ENCODE data around the gene PDLIM1. TPM values are rescaled to one million over a fixed set of nuclear protein-coding genes. Genes with fewer than 3 reads are reported as not detected.

PDLIM1 gene
- total and polyA plus RNA-seq, 4 donors = 159 to 273 (median 237) TPM

DNA sequence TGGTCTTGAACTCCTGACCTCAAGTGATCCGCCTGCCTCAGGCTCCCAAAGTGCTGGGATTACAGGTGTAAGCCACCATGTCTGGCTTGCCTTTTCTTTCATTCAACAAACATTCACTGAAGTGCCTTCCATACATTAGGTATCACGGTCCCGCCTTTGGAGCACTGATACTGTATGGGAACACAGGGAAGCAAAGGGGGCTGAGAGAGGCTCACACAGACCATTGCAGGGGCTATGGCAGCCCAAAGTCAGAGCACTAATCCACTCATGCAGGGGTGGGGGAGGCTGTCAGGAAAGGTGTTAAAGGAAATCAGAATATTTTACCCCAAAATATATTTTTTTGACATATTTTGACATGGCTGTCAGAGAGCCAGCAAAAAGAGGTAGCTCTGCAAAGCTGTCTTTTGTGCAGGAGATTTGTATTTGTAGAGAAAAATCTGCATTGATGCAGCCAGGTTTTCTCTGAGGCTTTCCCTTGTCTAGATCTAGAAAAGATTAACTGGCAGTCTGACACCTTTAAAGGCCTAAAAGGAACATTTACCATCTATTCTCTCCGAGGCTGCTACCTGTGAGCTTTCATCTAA lies 42.0 kb upstream of the PDLIM1 start:
- DNase-seq (no peak), ATAC-seq (ENCODE audit: low FRiP score) (no peak)
- intact Hi-C loops (cut with DNase I) = no loop called here
- Histone ChIP-seq H3K27ac (ENCODE audit: low read depth in 1 of 2, low read length in 2 of 2) (peak overlapping the region; percentile 36 to 38), H3K4me3 (ENCODE audit: low read length in 2 of 2) (no peak overlapping the region), H3K9me3 (ENCODE audit: control insufficient read depth, low read length) (no peaks in the 10 kb centered on the region), H3K4me1 (ENCODE audit: control insufficient read depth in 1 of 2, insufficient read depth in 2 of 2, low read length in 2 of 2) (peaks cover 3 to 18% of the 10 kb centered on the region in 2 donors), H3K36me3 (ENCODE audit: control insufficient read depth in 1 of 2, insufficient read depth in 2 of 2, low read length in 1 of 2) (peaks cover 3% of the 10 kb centered on the region in 2 donors), H3K27me3 (ENCODE audit: control insufficient read depth in 1 of 2, insufficient read depth in 2 of 2, low read length in 1 of 2) (no peaks in the 10 kb centered on the region)
- 91% methylated on average over 4 of the region's 4 CpGs for WGBS, 2 donors

DNA sequence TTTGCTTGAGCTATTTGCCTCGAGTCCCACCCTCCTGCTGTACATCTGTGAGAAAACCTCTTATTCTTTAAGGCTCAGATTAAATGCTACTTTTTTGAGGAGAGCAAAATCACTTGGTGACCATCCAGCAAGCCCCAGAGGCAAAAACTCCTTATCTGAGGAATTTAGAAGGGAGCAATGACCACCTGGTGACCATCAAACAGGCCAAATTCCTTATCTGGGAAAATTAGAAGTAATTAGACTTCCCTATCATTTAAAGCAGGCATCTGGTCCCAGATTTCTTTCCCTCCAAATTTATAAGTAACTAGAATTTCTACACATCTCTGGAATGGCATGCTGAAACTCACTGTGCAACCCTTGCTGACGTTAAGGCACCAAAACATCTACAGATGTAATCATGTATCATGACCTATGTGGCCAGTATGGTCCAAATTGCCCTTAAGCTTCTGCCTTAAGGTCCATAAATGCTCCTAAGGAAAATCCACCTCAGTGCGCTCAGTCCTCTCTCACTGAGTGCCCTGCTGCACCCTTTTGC lies 40.9 kb upstream of the PDLIM1 start:
- no peaks in the 10 kb centered on the region for H3K27me3 ChIP-seq (ENCODE audit: control insufficient read depth in 1 of 2, insufficient read depth in 2 of 2, low read length in 1 of 2)
- ATAC-seq (ENCODE audit: low FRiP score) (no peak), DNase-seq (no peak)
- H3K27ac ChIP-seq (ENCODE audit: low read depth in 1 of 2, low read length in 2 of 2) = peak overlapping the region in 1 of 2 donors; percentile 2
- intact Hi-C loops (cut with DNase I) = no loop called here
- no peak overlapping the region for H3K4me3 ChIP-seq (ENCODE audit: low read length in 2 of 2)
- H3K4me1 ChIP-seq (ENCODE audit: control insufficient read depth in 1 of 2, insufficient read depth in 2 of 2, low read length in 2 of 2) = peaks cover 3 to 18% of the 10 kb centered on the region in 2 donors
- H3K36me3 ChIP-seq (ENCODE audit: control insufficient read depth in 1 of 2, insufficient read depth in 2 of 2, low read length in 1 of 2) = peaks cover 5 to 7% of the 10 kb centered on the region in 2 donors
- H3K9me3 ChIP-seq (ENCODE audit: control insufficient read depth, low read length) = no peaks in the 10 kb centered on the region
- WGBS, 2 donors = 74 to 81% methylated on average over 3 of the region's 3 CpGs

DNA sequence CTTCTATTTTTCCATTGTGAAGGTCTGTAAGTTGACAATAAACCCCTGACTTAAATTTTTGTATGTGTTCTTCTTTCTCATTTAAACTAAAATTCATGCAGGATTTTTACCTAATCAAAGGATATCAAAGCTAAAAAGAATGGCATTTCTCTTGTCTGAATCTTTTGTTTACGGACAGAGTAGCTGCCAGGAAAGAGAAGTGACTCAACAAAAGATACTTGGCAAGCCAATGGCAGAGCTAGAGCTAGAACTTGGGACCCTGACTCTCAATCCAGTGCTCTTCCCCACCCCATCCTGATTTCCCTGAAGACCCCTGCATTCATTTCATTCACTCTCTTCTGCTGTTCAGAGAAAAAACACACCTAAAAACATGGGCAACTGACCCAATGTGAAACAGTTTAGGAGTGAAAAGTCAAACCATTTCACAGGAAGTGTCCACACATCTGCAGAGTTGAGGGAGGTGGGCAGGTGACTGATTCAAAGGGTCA lies 40.2 kb upstream of the PDLIM1 start:
- Histone ChIP-seq H3K27me3 (ENCODE audit: control insufficient read depth in 1 of 2, insufficient read depth in 2 of 2, low read length in 1 of 2) (no peaks in the 10 kb centered on the region), H3K36me3 (ENCODE audit: control insufficient read depth in 1 of 2, insufficient read depth in 2 of 2, low read length in 1 of 2) (peaks cover 3 to 5% of the 10 kb centered on the region in 2 donors), H3K27ac (ENCODE audit: low read depth in 1 of 2, low read length in 2 of 2) (peak overlapping the region in 1 of 2 donors; percentile 13), H3K4me3 (ENCODE audit: low read length in 2 of 2) (no peak overlapping the region), H3K4me1 (ENCODE audit: control insufficient read depth in 1 of 2, insufficient read depth in 2 of 2, low read length in 2 of 2) (peaks cover 2 to 18% of the 10 kb centered on the region in 2 donors), H3K9me3 (ENCODE audit: control insufficient read depth, low read length) (no peaks in the 10 kb centered on the region)
- WGBS, 2 donors = 84 to 87% methylated on average over 1 of the region's 1 CpG
- no peak for ATAC-seq (ENCODE audit: low FRiP score)
- intact Hi-C loops (cut with DNase I) = no loop called here
- no peak for DNase-seq

DNA sequence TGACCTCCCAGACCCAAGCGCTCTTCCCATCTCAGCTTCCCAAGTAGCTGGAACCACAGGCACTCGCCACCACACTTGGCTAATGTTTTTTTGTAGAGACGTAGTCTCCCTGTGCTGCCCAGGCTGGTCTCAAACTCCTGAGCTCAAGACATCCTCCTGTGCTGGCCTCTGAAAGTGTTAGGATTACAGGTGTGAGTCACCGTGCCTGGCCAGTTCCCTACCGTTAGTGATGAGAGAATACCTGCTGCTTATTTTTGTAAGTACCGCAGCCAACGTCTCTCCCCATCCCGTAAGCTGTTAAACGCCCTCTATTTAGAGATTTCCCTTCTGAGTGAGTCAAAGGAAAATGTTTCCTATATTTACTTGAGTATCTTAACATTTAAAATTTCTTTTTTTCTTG lies 38.5 kb upstream of the PDLIM1 start:
- Histone ChIP-seq H3K4me3 (ENCODE audit: low read length in 2 of 2) (no peak overlapping the region), H3K4me1 (ENCODE audit: control insufficient read depth in 1 of 2, insufficient read depth in 2 of 2, low read length in 2 of 2) (peaks cover 2 to 6% of the 10 kb centered on the region in 2 donors), H3K9me3 (ENCODE audit: control insufficient read depth, low read length) (no peaks in the 10 kb centered on the region), H3K27ac (ENCODE audit: low read depth in 1 of 2, low read length in 2 of 2) (peak overlapping the region; percentile 45 to 64), H3K27me3 (ENCODE audit: control insufficient read depth in 1 of 2, insufficient read depth in 2 of 2, low read length in 1 of 2) (no peaks in the 10 kb centered on the region), H3K36me3 (ENCODE audit: control insufficient read depth in 1 of 2, insufficient read depth in 2 of 2, low read length in 1 of 2) (peaks cover 5% of the 10 kb centered on the region in 2 donors)
- no peak for ATAC-seq (ENCODE audit: low FRiP score)
- WGBS, 2 donors = 74 to 75% methylated on average over 9 of the region's 9 CpGs
- intact Hi-C loops (cut with DNase I) = no loop called here
- no peak for DNase-seq

GRCh38 chr10:95328013-95328412 lies 37.2 kb upstream of the PDLIM1 start:
- Histone ChIP-seq H3K4me1 (ENCODE audit: control insufficient read depth in 1 of 2, insufficient read depth in 2 of 2, low read length in 2 of 2) (peaks cover 2 to 6% of the 10 kb centered on the region in 2 donors), H3K4me3 (ENCODE audit: low read length in 2 of 2) (no peak overlapping the region), H3K27me3 (ENCODE audit: control insufficient read depth in 1 of 2, insufficient read depth in 2 of 2, low read length in 1 of 2) (no peaks in the 10 kb centered on the region), H3K9me3 (ENCODE audit: control insufficient read depth, low read length) (no peaks in the 10 kb centered on the region), H3K27ac (ENCODE audit: low read depth in 1 of 2, low read length in 2 of 2) (peak overlapping the region in 1 of 2 donors; percentile 60), H3K36me3 (ENCODE audit: control insufficient read depth in 1 of 2, insufficient read depth in 2 of 2, low read length in 1 of 2) (peaks cover 5% of the 10 kb centered on the region in 2 donors)
- WGBS, 2 donors = 46 to 48% methylated on average over 3 of the region's 3 CpGs
- intact Hi-C loops (cut with DNase I) = no loop called here
- ATAC-seq (ENCODE audit: low FRiP score) (no peak), DNase-seq (no peak)

- Histone ChIP-seq H3K9me3 (ENCODE audit: control insufficient read depth, low read length) (no peaks in the 10 kb centered on the region), H3K4me1 (ENCODE audit: control insufficient read depth in 1 of 2, insufficient read depth in 2 of 2, low read length in 2 of 2) (peaks cover 2 to 6% of the 10 kb centered on the region in 2 donors), H3K36me3 (ENCODE audit: control insufficient read depth in 1 of 2, insufficient read depth in 2 of 2, low read length in 1 of 2) (peaks cover 5% of the 10 kb centered on the region in 2 donors), H3K27ac (ENCODE audit: low read depth in 1 of 2, low read length in 2 of 2) (peak overlapping the region in 1 of 2 donors; percentile 32), H3K27me3 (ENCODE audit: control insufficient read depth in 1 of 2, insufficient read depth in 2 of 2, low read length in 1 of 2) (no peaks in the 10 kb centered on the region), H3K4me3 (ENCODE audit: low read length in 2 of 2) (no peak overlapping the region)
- intact Hi-C loops (cut with DNase I) = no loop called here
- DNase-seq (no peak), ATAC-seq (ENCODE audit: low FRiP score) (no peak)
- 74% methylated on average over 5 of the region's 5 CpGs for WGBS, 2 donors
These were observed 36.6 kb upstream of the PDLIM1 start for GRCh38 chr10:95327367-95327766.

DNA sequence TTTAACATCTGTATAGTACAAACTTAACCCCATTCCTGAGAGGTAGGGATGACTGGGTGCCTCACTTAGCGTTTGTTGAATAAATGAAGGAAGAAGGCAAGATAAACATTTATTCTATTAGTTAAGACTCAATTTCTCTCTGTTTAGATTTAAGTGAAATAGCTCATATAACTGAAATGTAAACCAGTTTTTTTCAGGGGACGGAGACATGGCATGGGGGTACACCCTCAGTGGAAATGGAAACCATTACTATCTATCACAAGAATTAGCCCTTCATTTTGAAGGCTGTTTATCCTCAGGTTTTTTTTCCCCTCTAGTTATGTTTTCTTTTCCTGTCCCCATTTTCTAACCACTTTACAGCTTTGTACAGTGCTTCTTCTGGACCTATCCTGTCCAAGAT lies 35.6 kb upstream of the PDLIM1 start:
- Histone ChIP-seq H3K4me3 (ENCODE audit: low read length in 2 of 2) (no peak overlapping the region), H3K27me3 (ENCODE audit: control insufficient read depth in 1 of 2, insufficient read depth in 2 of 2, low read length in 1 of 2) (no peaks in the 10 kb centered on the region), H3K36me3 (ENCODE audit: control insufficient read depth in 1 of 2, insufficient read depth in 2 of 2, low read length in 1 of 2) (peaks cover 5 to 10% of the 10 kb centered on the region in 2 donors), H3K9me3 (ENCODE audit: control insufficient read depth, low read length) (no peaks in the 10 kb centered on the region), H3K27ac (ENCODE audit: low read depth in 1 of 2, low read length in 2 of 2) (no peak overlapping the region), H3K4me1 (ENCODE audit: control insufficient read depth in 1 of 2, insufficient read depth in 2 of 2, low read length in 2 of 2) (peaks cover 2 to 4% of the 10 kb centered on the region in 2 donors)
- ATAC-seq (ENCODE audit: low FRiP score) (no peak), DNase-seq (no peak)
- WGBS, 2 donors = 74 to 77% methylated on average over 2 of the region's 2 CpGs
- intact Hi-C loops (cut with DNase I) = no loop called here

- no peak for ATAC-seq (ENCODE audit: low FRiP score)
- H3K27me3 ChIP-seq (ENCODE audit: control insufficient read depth in 1 of 2, insufficient read depth in 2 of 2, low read length in 1 of 2) = no peaks in the 10 kb centered on the region
- H3K9me3 ChIP-seq (ENCODE audit: control insufficient read depth, low read length) = no peaks in the 10 kb centered on the region
- H3K4me1 ChIP-seq (ENCODE audit: control insufficient read depth in 1 of 2, insufficient read depth in 2 of 2, low read length in 2 of 2) = peaks cover 2 to 3% of the 10 kb centered on the region in 2 donors
- no peak overlapping the region for H3K27ac ChIP-seq (ENCODE audit: low read depth in 1 of 2, low read length in 2 of 2)
- 58 to 67% methylated on average over 2 of the region's 2 CpGs for WGBS, 2 donors
- DNase-seq = no peak
- no peak overlapping the region for H3K4me3 ChIP-seq (ENCODE audit: low read length in 2 of 2)
- intact Hi-C loops (cut with DNase I) = no loop called here
- peaks cover 6 to 8% of the 10 kb centered on the region in 2 donors for H3K36me3 ChIP-seq (ENCODE audit: control insufficient read depth in 1 of 2, insufficient read depth in 2 of 2, low read length in 1 of 2)
These were observed 35.1 kb upstream of the PDLIM1 start for GRCh38 chr10:95325863-95326262.
